Ishikawa (cell line): ENCODE measurements around the gene UBE2Q1.

Experiments
- CEBPB ChIP-seq: IDR thresholded peaks from 2 replicates; pipeline ENCODE4 v1.6.1; 2012
- CREB1 ChIP-seq: IDR thresholded peaks from 2 replicates; pipeline ENCODE4 v1.6.1; 2012; ENCODE audit warnings: low read depth
- EGR1 ChIP-seq: IDR thresholded peaks from 2 replicates; pipeline ENCODE4 v1.6.1; 2012
- EP300 ChIP-seq: IDR thresholded peaks from 2 replicates; pipeline ENCODE4 v1.6.1; 2012; ENCODE audit warnings: borderline replicate concordance
- FOXM1 ChIP-seq: IDR thresholded peaks from 2 replicates; pipeline ENCODE4 v1.6.1; 2012; ENCODE audit warnings: low read depth, borderline replicate concordance
- NFIC ChIP-seq: IDR thresholded peaks from 2 replicates; pipeline ENCODE4 v1.6.1; 2012
- RAD21 ChIP-seq: IDR thresholded peaks from 2 replicates; pipeline ENCODE4 v1.6.1; 2012; ENCODE audit warnings: low read depth
- TAF1 ChIP-seq: IDR thresholded peaks from 2 replicates; pipeline ENCODE4 v1.6.1; 2012; ENCODE audit warnings: low read depth, mild to moderate bottlenecking
- TCF12 ChIP-seq: IDR thresholded peaks from 2 replicates; pipeline ENCODE4 v1.6.1; 2012; ENCODE audit warnings: low read depth
- TEAD4 ChIP-seq: IDR thresholded peaks from 2 replicates; pipeline ENCODE4 v1.6.1; 2012
- YY1 ChIP-seq: IDR thresholded peaks from 2 replicates; pipeline ENCODE4 v1.6.1; 2012; ENCODE audit warnings: low read depth
- ZBTB7A ChIP-seq: IDR thresholded peaks from 2 replicates; pipeline ENCODE4 v1.6.1; 2012; ENCODE audit warnings: low read depth
- TF ChIP-seq, protein P1 (sequence below): IDR thresholded peaks from 2 replicates; pipeline ENCODE4 v1.6.1; 2012; ENCODE audit warnings: low read depth, mild to moderate bottlenecking
- TF ChIP-seq, protein P2 (sequence below): IDR thresholded peaks from 2 replicates; pipeline ENCODE4 v1.6.1; 2012
- TF ChIP-seq, protein P3 (sequence below): IDR thresholded peaks from 2 replicates; pipeline ENCODE4 v1.6.1; 2012

Gene UBE2Q1

DNA sequence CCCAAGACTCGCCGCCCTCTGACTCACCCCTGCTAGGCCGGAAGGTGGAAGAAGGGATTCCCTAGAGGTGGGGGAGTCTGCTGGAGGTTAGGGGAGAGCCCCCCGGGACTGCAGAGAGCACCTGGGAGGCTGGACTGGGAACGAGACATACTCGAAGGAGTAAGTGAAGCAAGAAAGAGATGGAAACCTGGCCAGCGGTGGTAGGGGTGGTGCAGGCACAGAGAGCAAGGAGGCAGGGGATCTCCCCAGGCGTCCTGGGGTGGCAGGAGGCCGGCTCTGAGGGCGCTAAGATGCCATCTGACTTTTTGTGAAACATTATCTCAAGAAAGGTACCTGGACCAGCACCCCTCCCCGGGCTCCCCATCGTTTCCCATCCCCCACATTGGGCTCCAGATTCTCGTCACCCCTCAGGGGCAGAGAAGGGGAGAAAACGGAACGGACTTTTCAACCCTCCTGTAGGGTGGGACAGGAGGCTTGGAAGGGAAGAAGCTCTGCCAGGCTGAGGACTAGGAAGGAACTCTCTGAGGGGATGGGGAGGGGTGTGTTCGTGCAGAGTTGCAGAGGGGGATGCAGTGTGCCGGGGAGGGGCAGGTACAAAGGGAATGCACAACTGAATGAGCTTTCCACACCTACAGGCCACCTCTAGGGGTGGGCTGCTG, 9.8 kb upstream of the UBE2Q1 start:
- TF ChIP-seq ZBTB7A (no peak), EGR1 (no peak), CEBPB (no peak), CREB1 (no peak), RAD21 (no peak), TCF12 (no peak), EP300 (no peak), TEAD4 (no peak), FOXM1 (no peak), YY1 (no peak), NFIC (no peak), TAF1 (no peak)
- TF ChIP-seq, protein P1, sequence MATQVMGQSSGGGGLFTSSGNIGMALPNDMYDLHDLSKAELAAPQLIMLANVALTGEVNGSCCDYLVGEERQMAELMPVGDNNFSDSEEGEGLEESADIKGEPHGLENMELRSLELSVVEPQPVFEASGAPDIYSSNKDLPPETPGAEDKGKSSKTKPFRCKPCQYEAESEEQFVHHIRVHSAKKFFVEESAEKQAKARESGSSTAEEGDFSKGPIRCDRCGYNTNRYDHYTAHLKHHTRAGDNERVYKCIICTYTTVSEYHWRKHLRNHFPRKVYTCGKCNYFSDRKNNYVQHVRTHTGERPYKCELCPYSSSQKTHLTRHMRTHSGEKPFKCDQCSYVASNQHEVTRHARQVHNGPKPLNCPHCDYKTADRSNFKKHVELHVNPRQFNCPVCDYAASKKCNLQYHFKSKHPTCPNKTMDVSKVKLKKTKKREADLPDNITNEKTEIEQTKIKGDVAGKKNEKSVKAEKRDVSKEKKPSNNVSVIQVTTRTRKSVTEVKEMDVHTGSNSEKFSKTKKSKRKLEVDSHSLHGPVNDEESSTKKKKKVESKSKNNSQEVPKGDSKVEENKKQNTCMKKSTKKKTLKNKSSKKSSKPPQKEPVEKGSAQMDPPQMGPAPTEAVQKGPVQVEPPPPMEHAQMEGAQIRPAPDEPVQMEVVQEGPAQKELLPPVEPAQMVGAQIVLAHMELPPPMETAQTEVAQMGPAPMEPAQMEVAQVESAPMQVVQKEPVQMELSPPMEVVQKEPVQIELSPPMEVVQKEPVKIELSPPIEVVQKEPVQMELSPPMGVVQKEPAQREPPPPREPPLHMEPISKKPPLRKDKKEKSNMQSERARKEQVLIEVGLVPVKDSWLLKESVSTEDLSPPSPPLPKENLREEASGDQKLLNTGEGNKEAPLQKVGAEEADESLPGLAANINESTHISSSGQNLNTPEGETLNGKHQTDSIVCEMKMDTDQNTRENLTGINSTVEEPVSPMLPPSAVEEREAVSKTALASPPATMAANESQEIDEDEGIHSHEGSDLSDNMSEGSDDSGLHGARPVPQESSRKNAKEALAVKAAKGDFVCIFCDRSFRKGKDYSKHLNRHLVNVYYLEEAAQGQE: no peak
- TF ChIP-seq, protein P2, sequence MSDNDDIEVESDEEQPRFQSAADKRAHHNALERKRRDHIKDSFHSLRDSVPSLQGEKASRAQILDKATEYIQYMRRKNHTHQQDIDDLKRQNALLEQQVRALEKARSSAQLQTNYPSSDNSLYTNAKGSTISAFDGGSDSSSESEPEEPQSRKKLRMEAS: no peak
- TF ChIP-seq, protein P3, sequence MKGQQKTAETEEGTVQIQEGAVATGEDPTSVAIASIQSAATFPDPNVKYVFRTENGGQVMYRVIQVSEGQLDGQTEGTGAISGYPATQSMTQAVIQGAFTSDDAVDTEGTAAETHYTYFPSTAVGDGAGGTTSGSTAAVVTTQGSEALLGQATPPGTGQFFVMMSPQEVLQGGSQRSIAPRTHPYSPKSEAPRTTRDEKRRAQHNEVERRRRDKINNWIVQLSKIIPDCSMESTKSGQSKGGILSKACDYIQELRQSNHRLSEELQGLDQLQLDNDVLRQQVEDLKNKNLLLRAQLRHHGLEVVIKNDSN: no peak

DNA sequence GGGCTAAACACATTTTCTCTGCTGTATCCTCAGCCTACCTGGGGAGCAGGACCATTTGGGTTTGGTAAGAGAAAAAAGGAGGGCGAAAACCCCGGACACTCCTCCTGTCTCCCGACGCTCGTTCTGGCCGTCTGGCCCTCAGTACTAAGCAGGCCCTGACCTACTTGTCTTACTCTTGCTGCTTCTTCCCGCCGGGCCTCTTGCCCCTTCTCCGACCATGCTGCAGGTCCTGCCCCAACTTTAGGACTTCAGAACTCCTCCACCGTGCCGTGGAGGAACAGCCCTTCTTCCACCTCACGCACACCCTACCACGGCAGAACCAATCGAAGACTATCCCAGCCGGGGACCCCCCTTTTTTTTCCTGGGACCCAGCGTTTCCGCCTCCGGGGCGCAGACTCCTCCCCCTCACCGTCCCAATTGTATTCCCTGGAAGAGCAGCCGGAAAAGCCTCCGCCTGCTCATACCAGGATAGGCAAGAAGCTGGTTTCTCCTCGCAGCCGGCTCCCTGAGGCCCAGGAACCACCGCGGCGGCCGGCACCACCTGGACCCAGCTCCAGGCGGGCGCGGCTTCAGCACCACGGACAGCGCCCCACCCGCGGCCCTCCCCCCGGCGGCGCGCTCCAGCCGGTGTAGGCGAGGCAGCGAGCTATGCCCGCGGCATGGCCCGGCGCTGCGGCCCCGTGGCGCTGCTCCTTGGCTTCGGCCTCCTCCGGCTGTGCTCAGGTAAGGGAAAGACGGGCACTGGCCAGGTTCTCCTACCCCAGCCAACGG, 9.1 kb upstream of the UBE2Q1 start, which contains the start of gene CHRNB2:
Gene CHRNB2 (plus strand): TSS at position 393 of the 771 bp plus-strand sequence. CDS start 267 bp downstream, at position 660.
- TF ChIP-seq, protein P2: peak; percentile 50; the same call in 1 of the 2 replicates
- TF ChIP-seq TEAD4 (0 out of 2 replicates have a peak, but pooled peaks have one; percentile 30), NFIC (no peak)
- TF ChIP-seq, protein P3: peak; percentile 25; the same call in 1 of the 2 replicates
- TF ChIP-seq, protein P1: peak; percentile 97

DNA sequence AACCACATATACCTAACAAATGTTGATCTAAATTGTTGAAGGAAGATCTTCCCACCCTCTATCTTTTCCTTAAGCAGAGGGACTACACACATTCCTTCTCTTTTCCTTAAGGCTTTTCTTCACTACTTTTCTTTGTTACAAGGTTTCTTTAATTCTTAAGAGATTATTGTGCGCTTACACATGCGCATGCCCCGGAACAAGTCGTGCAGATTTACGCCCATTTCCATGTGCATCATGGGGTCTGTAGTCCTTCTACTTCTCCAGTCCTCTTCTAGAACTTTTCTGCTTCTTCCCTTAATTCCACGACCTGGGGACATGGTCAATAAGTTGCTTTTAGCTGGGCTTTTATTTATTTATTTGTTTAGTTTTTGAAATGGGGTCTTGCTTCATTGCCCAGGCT, 7.4 kb upstream of the UBE2Q1 start:
- TF ChIP-seq FOXM1: no peak
- TF ChIP-seq, protein P1: no peak
- TF ChIP-seq CEBPB: no peak
- no peak for TF ChIP-seq TAF1
- no peak for TF ChIP-seq EP300
- TF ChIP-seq RAD21: no peak
- TF ChIP-seq EGR1: no peak
- no peak for TF ChIP-seq YY1
- TF ChIP-seq TEAD4: no peak
- TF ChIP-seq, protein P2: no peak
- no peak for TF ChIP-seq CREB1
- TF ChIP-seq NFIC: no peak
- TF ChIP-seq, protein P3: no peak
- no peak for TF ChIP-seq TCF12
- TF ChIP-seq ZBTB7A: no peak
